NCI-H1694 (cell line): ENCODE results near the gene WDR7.

ENCODE experiments used
- DNase-seq: peaks from one replicate; lab custom pipeline; 2025; lab: John Stamatoyannopoulos, UW

WDR7 gene

DNA sequence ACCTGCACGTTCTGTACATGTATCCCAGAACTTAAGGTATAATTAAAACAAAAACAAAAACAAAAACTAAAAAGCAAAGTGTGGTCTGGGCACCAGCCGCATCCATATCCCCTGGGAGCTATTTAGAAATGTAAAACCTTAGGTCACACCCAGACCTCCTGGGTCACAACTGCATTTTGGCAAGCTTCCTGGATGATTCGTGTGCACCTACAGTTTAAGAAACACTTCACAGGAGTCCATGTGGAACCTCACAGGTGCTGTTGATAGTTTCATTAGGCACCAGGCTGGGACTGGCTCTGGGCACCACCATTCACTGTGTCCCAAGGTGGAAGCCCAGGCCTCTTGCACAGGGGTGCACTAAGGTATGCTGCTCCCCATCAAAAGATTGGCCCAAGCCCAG lies 392.1 kb downstream of the WDR7 start:
- DNase-seq, result no peak

DNA sequence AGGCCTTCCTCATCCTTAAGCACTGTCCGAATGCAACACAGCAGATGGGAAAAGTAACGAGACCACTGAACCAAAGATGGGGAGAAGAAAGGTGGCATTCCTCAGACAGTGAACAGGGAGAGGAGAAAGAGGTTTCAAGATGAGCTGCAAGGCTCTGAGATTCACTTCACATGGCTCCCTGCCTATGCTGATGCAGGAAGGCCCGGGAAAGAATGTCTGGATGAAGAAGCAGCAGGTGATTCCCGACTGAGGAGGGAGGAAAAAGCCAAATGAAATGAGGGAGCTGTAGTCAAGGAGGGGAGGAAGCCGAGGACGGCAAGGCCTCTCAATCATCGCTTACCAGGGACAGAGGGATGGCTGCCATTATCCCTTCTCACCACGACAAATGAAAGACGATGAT lies 397.2 kb downstream of the WDR7 start:
- no peak for DNase-seq

DNA sequence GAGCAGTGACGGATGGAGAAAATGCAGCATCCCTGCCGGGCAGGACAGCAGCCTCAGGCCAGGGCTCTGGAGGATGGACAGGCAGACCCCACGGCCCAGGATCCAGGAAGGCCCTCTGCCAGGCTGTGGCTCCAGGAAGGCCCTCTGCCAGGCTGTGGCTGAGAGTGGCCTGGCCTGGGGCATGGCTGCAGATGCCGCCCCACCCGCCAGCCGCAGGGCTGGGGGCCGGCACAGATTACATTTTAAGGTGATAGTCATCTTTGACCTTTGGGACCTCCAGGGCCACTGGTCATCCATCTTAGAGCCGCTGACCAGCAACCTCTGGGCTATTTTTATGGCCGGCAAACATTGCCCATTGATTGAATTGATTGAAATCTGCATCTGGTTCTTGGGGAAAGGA lies 397.7 kb downstream of the WDR7 start:
- DNase-seq, result no peak

- no peak for DNase-seq
Observed at GRCh38 chr18:57050310-57050949, 399.3 kb downstream of the WDR7 start.

DNA sequence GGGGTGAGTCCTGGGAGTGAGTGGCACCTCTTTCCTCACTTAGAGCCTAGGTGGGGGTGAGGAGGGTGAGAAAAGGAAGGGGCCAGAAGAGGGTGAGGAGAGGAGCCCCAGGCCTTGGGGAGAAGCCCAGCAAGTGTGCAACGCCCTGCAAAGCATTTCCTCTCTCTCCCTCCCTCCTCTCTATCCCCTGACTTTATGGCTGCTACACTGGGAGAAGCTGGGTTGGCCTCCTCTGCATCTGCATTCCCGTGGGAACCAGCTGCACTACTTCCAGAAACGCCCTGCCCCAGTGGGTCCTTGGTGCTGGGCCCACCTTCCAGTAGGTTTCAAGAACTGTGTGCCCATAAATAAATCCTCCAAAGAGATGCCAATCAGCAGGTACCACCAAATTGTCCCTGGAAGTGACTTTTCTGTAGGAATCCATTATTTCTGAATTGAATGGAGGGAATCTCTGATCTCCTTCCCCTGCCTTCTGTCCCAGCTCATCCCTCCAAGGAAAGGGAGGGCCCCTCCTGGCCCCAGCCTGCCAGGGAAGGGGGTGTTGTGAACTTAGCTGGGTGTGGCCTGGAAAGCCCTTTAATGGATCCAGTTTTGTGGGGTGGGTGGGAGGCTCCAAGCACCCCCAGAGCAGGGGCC lies 400.0 kb downstream of the WDR7 start:
- DNase-seq, result no peak

- no peak for DNase-seq
Observed at GRCh38 chr18:57051657-57052044, 400.5 kb downstream of the WDR7 start.

DNA sequence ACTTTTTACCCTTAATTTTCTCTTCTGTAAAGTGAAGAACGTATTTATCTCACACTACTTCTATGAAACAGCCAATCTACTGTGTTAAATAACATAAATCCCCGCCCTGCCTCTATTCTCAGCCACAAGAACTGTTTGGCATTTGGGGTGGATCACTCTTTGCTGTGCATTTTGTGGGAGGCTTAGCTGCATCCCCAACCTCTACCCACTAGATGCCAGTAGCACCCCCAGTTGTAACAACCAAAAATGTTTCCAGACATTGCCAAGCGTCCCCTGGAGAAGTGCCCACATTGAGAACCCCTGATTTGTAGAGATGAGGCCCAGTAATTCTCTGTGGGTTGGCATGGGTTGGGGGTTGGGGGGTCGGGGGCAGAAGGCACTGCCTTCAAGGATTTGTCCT lies 401.0 kb downstream of the WDR7 start:
- DNase-seq, result no peak

DNA sequence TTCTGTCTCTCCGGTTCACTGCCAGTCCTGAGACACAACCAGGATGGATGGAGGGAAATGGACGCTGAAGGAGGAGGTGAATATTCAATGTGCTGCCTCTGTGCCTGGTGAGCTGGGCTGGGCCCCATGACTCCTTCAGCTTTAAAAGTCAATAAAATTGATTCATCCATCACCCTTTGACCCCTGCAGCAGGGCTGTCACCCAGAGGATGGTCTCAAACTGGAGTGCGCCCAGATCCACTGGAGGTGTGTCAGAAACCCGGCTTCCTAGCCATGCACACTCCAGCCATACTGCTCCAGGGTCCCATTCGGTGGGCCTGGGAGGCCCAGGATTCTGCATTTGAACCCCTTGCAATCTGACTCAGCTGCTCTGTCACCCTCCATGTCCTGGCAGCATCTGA lies 401.6 kb downstream of the WDR7 start:
- DNase-seq, result no peak

- no peak for DNase-seq
Observed at GRCh38 chr18:57054891-57055290, 403.7 kb downstream of the WDR7 start.

- no peak for DNase-seq
Observed at GRCh38 chr18:57057890-57058289, 406.7 kb downstream of the WDR7 start.

DNA sequence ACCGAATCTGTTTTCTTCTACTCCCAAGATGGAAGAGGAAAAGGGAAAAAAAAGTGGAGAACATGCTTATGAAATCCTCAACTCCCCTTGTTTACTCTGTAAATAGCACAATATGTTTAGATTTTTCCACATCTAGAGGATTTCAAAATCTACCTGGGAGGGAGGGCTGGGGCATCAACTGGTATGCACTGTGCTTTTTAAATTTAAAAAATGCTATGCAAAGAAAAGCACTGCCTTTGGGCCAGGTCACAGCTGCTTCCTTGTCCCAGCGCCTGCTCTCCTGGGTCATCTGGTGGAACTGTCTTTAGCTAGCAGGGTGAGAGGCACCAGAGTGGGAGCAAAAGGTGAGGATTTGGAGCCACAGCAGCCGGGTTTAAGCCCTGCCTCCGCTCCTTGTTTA lies 407.6 kb downstream of the WDR7 start:
- DNase-seq, result no peak

DNA sequence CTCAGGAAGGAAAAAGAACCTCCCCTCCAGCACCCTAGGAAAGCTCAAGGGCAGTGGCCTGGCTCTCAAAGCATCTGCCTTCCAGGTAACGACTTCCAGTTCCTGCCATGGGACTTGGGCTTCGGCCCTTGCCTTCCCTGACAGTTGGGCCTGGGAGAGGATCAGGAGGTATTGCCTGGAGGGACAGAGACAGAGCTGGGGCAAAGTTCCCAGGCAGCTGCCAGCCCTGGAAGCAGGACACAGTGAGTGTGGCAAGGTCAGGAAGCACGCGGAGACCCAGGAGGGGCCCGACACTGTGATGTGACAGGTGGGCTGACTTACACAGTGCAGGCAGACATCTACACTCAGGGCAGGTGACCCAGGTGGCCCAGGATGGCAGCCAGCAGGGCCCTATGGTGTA lies 408.2 kb downstream of the WDR7 start:
- no peak for DNase-seq

DNA sequence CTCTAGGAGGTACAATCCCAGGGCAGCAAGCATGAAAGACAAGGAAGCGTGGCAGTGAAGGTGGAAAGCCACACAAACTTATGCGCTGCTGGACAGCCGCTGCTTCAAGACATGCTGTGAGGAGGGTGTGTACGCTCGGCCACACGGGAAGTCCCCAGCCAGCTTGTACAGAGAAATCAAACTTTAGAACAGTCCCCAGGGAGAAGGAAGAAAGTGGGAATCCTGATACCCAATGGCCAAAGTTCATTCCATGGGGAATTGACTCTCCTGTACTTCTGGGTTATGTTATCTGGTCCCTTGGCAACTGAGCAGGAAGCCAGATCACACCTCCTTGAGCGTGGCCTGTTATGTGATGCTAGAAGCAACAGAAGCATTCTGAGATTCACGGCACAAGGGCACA lies 409.7 kb downstream of the WDR7 start:
- no peak for DNase-seq

GRCh38 chr18:57062178-57062577 lies 411.0 kb downstream of the WDR7 start:
- no peak for DNase-seq

DNA sequence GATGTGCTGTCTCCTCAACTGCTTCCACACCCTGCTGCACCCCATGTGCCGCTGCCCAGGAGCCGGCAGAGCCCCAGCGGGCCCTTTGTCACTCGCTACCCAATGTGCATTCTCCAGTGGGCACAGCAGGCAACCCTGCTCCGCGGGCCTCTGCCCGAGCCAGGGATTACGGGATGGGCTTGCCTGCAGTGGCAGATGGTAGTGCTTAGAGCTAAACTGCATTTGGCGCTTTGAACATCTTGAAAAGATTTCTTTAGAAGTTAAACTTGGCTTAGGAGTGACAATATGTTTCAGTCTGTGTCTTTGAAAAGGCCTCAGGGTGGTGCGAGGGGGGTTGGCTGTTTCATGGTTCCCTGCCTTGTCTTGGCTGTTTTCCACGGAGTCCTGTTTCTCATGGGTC lies 411.7 kb downstream of the WDR7 start:
- DNase-seq, result peak; percentile 50

- DNase-seq, result no peak
Observed at GRCh38 chr18:57063601-57064103, 412.5 kb downstream of the WDR7 start.

GRCh38 chr18:57073501-57074187 lies 422.5 kb downstream of the WDR7 start:
- DNase-seq, result no peak

- no peak for DNase-seq
Observed at GRCh38 chr18:57075716-57076400, 424.7 kb downstream of the WDR7 start.

DNA sequence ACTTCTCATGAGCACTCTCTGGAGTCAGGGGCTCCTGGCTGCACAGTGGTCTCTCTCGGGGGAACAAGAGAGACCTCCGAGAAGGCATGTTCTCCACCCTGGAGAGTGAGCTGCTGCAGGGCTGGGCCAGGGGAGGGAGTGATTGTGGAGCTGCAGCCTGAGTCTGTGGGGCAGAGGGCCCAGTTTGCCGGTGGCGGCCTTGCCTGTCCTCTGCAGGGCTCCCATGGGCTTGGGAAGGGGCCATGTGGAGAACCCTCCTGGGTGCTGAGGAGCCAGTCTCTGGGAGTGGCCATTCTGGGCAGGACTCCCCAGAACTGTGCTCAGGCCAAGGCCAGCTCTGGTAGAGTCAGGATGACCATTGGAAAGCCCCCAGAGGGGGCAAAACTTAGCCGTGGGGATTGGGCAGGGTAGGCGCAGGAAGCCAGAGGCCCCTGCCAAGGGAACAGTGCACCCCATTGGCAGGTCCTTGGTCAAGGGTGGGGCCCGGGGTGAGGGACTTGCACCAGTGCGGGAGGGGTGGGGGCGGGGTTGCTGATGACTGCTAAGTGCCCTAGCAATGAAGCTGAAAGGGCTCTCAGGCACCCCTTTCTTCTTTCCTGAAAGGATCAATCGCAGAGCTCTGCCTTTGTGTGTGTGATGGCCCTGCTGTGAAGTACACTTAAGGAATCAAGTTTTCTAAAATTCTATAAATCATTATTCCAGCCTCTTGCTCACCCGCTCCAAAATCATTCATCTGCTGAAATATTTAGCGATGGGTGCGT lies 426.0 kb downstream of the WDR7 start:
- DNase-seq, result no peak

- DNase-seq, result no peak
Observed at GRCh38 chr18:57077786-57078552, 426.8 kb downstream of the WDR7 start.

- DNase-seq, result no peak
Observed at GRCh38 chr18:57078614-57079013, 427.5 kb downstream of the WDR7 start.
